ENCODE measurements around the gene CTSK. TPM values are rescaled to one million over a fixed set of nuclear protein-coding genes. Genes with fewer than 3 reads are reported as not detected.

Gene CTSK
- total RNA-seq, 1 donor from 2014 or later = 6.6 TPM

- peaks cover 3% of the 10 kb centered on the region for H3K36me3 Mint-ChIP-seq (ENCODE audit: insufficient read depth)
- H3K4me3 Mint-ChIP-seq (ENCODE audit: low read depth) = no peak overlapping the region
- no peaks in the 10 kb centered on the region for H3K27me3 Mint-ChIP-seq
- peaks cover 8% of the 10 kb centered on the region for H3K9me3 Mint-ChIP-seq (ENCODE audit: low read depth)
- no peak for DNase-seq (ENCODE audit: low spot score, unreplicated experiment)
- H3K4me1 Mint-ChIP-seq (ENCODE audit: low read depth) = no peaks in the 10 kb centered on the region
- TF ChIP-seq, protein P1, sequence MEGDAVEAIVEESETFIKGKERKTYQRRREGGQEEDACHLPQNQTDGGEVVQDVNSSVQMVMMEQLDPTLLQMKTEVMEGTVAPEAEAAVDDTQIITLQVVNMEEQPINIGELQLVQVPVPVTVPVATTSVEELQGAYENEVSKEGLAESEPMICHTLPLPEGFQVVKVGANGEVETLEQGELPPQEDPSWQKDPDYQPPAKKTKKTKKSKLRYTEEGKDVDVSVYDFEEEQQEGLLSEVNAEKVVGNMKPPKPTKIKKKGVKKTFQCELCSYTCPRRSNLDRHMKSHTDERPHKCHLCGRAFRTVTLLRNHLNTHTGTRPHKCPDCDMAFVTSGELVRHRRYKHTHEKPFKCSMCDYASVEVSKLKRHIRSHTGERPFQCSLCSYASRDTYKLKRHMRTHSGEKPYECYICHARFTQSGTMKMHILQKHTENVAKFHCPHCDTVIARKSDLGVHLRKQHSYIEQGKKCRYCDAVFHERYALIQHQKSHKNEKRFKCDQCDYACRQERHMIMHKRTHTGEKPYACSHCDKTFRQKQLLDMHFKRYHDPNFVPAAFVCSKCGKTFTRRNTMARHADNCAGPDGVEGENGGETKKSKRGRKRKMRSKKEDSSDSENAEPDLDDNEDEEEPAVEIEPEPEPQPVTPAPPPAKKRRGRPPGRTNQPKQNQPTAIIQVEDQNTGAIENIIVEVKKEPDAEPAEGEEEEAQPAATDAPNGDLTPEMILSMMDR (IDR thresholded peaks at IDR 0.05; ENCODE audit: unreplicated experiment) = no peak
- H3K27ac Mint-ChIP-seq = no peak overlapping the region
Measured at GRCh38 chr1:150760013-150760412, 48.0 kb downstream of the CTSK start.

DNA sequence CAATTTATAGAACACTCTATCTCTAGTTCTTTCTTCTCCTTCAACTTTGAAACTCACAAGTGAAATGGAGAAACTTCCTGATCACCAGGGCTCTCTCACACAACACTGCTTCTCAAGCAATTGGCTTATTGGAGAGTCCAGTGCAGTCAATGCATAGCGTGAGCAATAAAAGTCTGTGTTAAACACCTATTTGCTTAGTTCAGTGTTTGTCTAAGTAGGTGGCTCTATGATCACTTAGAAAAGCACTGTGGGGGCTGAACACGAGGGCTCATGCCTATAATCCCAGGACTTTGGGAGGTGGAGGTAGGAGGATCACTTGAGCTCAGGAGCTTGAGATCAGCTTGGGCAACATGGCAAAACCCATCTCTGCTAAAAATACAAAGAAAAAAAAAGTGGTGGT, 54.6 kb downstream of the CTSK start:
- Mint-ChIP-seq H3K27me3 (no peaks in the 10 kb centered on the region), H3K4me1 (ENCODE audit: low read depth) (no peaks in the 10 kb centered on the region), H3K4me3 (ENCODE audit: low read depth) (no peak overlapping the region), H3K36me3 (ENCODE audit: insufficient read depth) (no peaks in the 10 kb centered on the region), H3K9me3 (ENCODE audit: low read depth) (no peaks in the 10 kb centered on the region), H3K27ac (no peak overlapping the region)
- no peak for DNase-seq (ENCODE audit: low spot score, unreplicated experiment)
- TF ChIP-seq, protein P1 (IDR thresholded peaks at IDR 0.05; ENCODE audit: unreplicated experiment) = no peak

- H3K27ac Mint-ChIP-seq = no peak overlapping the region
Measured at GRCh38 chr1:150751443-150751842, 56.6 kb downstream of the CTSK start.

DNA sequence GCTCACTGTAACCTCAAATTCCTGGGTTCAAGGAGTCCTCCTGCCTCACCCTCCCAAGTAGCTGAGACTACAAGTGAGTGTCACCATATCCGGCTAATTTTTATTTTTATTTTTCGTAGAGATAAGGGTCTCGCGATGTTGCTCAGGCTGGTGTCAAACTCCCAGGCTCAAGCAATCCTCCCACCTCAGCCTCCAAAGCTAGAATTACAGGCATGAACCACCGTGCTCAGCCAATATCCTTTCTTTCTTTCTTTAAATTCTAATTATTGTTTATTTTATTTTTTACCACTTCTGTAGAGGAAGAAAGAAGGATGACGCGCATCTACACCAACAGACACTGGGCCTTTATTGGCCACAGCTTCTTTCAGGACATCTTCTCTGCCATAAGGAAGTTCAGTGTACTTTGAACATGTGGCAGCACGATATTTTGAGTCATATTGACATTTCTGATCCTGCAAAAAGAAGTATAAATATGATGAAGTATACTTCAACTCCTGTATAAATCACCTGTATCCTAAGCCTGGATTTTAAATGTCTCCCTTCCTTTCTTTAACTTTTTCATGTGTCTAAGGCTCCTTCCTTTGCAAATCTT, 58.2 kb downstream of the CTSK start:
- no peaks in the 10 kb centered on the region for H3K27me3 Mint-ChIP-seq
- TF ChIP-seq, protein P1 (IDR thresholded peaks at IDR 0.05; ENCODE audit: unreplicated experiment) = no peak
- H3K9me3 Mint-ChIP-seq (ENCODE audit: low read depth) = no peaks in the 10 kb centered on the region
- H3K4me1 Mint-ChIP-seq (ENCODE audit: low read depth) = no peaks in the 10 kb centered on the region
- H3K36me3 Mint-ChIP-seq (ENCODE audit: insufficient read depth) = no peaks in the 10 kb centered on the region
- no peak for DNase-seq (ENCODE audit: low spot score, unreplicated experiment)
- H3K4me3 Mint-ChIP-seq (ENCODE audit: low read depth) = no peak overlapping the region
- no peak overlapping the region for H3K27ac Mint-ChIP-seq

More at GRCh38 chr1:150751443-150751842, 56.6 kb downstream of the CTSK start:
- DNase-seq (ENCODE audit: low spot score, unreplicated experiment) = no peak
- TF ChIP-seq, protein P1 (IDR thresholded peaks at IDR 0.05; ENCODE audit: unreplicated experiment) = no peak
- H3K9me3 Mint-ChIP-seq (ENCODE audit: low read depth) = no peaks in the 10 kb centered on the region
- no peaks in the 10 kb centered on the region for H3K36me3 Mint-ChIP-seq (ENCODE audit: insufficient read depth)
- H3K27me3 Mint-ChIP-seq = no peaks in the 10 kb centered on the region
- no peak overlapping the region for H3K4me3 Mint-ChIP-seq (ENCODE audit: low read depth)
- no peaks in the 10 kb centered on the region for H3K4me1 Mint-ChIP-seq (ENCODE audit: low read depth)

DNA sequence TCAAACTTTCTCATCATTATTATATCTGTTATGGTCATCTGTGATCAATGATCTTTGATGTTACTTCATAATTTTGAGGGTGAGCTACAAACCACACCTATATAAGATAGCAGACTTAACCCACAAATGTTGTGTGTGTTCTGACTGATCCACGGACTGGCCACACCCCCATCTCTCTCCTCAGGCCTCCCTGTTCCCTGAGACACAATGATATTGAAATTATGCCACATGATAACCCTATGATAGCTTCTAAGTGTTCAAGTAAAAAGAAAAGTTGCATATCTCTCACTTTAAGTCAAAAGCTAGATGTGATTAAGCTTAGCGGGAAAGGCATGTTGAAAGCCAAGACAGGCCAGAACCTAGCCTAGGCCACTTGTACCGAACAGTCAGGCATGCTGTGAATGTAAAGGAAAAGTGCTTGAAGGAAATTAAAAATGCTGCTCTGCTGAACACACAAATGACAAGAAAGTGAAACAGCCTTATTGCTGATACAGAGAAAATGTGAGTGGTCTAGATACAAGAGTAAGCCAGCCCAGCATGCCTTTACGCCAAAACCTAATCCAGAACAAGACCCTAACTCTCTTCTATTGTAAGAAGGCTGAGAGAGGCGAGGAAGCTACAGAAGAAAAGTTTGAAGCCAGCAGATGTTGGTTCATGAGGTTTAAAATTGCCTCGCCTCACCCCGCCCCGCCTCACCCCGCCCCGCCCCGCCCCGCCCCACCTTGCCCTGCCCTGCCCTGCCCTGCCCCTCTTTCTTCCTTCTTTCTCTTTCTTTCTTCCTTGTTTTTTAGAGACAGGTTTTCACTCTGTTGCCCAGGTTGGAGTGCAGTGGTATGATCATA, 59.0 kb downstream of the CTSK start:
- Mint-ChIP-seq H3K27ac (no peak overlapping the region), H3K27me3 (no peaks in the 10 kb centered on the region)

More for the DNA sequence above, 59.0 kb downstream of the CTSK start:
- DNase-seq (ENCODE audit: low spot score, unreplicated experiment) = no peak
- H3K4me3 Mint-ChIP-seq (ENCODE audit: low read depth) = no peak overlapping the region
- TF ChIP-seq, protein P1 (IDR thresholded peaks at IDR 0.05; ENCODE audit: unreplicated experiment) = no peak
- H3K36me3 Mint-ChIP-seq (ENCODE audit: insufficient read depth) = no peaks in the 10 kb centered on the region
- H3K9me3 Mint-ChIP-seq (ENCODE audit: low read depth) = no peaks in the 10 kb centered on the region
- H3K4me1 Mint-ChIP-seq (ENCODE audit: low read depth) = no peaks in the 10 kb centered on the region

Other genes starting within 250 kb of the CTSK start
- gene MCL1, start 228.7 kb downstream of the CTSK start, total RNA-seq = 204 and 212 TPM in 2 replicates
- 164 and 169 TPM in 2 replicates for gene ENSA, start 178.6 kb downstream of the CTSK start, total RNA-seq
- 30.6 and 31.9 TPM in 2 replicates for gene GOLPH3L, start 111.1 kb downstream of the CTSK start, total RNA-seq
- gene HORMAD1, start 87.4 kb downstream of the CTSK start, total RNA-seq = not detected in 2 replicates
- gene CTSS, start 42.5 kb downstream of the CTSK start, total RNA-seq = 0.13 and 0.17 TPM in 2 replicates
- gene ARNT, start 68.3 kb upstream of the CTSK start, total RNA-seq = 39.0 and 40.9 TPM in 2 replicates
- not detected in 2 replicates for gene CTXND2, start 78.9 kb upstream of the CTSK start, total RNA-seq
- 110 TPM in 2 replicates for gene SETDB1, start 118.1 kb upstream of the CTSK start, total RNA-seq
- 187 and 203 TPM in 2 replicates for gene CERS2, start 166.6 kb upstream of the CTSK start, total RNA-seq
- gene ANXA9, start 174.0 kb upstream of the CTSK start, total RNA-seq = 3.5 TPM in 2 replicates
- 28.3 and 32.5 TPM in 2 replicates for gene MINDY1, start 198.6 kb upstream of the CTSK start, total RNA-seq
- gene PRUNE1, start 200.2 kb upstream of the CTSK start, total RNA-seq = 23.8 and 24.4 TPM in 2 replicates
- 0.91 and 0.93 TPM in 2 replicates for gene BNIPL, start 228.3 kb upstream of the CTSK start, total RNA-seq
- gene C1orf56, start 239.5 kb upstream of the CTSK start, total RNA-seq = 4.5 and 7.0 TPM in 2 replicates

Data from progenitor cell of endocrine pancreas (in vitro differentiated cells).